ENCODE data around the gene HSPG2. TPM values are rescaled to one million over a fixed set of nuclear protein-coding genes. Genes with fewer than 3 reads are reported as not detected.

Gene HSPG2
- total and polyA plus RNA-seq, 2 donors (not counting 1 experiment from before 2014, with no cell fraction given): 2.0 to 4.5 TPM

- Histone ChIP-seq H4K20me1 (ENCODE audit: control insufficient read depth, insufficient read depth, low read length, poor library complexity, severe bottlenecking) (no peaks in the 10 kb centered on the region), H3K9ac (ENCODE audit: low read length) (no peak overlapping the region), H2AFZ (ENCODE audit: insufficient read depth, low read depth, low read length, poor library complexity, severe bottlenecking) (no peak overlapping the region), H3K36me3 (replicated peaks in 1 of 2; ENCODE audit: control extremely low read depth in 1 of 2, control insufficient read depth in 1 of 2, extremely low read depth in 1 of 2, insufficient read depth in 2 of 2, low read length in 1 of 2) (no peaks in the 10 kb centered on the region), H3K4me2 (replicated peaks; ENCODE audit: low read depth, low read length, poor library complexity, severe bottlenecking) (no peak overlapping the region), H3K27me3 (replicated peaks in 1 of 4; ENCODE audit: control extremely low read depth in 1 of 4, control insufficient read depth in 3 of 4, insufficient read depth in 4 of 4, low read length in 3 of 4) (no peaks in the 10 kb centered on the region), H3K79me2 (ENCODE audit: control insufficient read depth, insufficient read depth, low read length) (no peaks in the 10 kb centered on the region), H3K4me1 (ENCODE audit: control insufficient read depth in 2 of 2, insufficient read depth in 2 of 2, low read length in 2 of 2) (no peaks in the 10 kb centered on the region), H3K4me3 (ENCODE audit: control extremely low read depth in 1 of 5, extremely low read depth in 1 of 5, insufficient read depth in 1 of 5, low read depth in 2 of 5, low read length in 4 of 5) (no peak overlapping the region), H3K9me3 (ENCODE audit: control extremely low read depth in 1 of 3, control insufficient read depth in 2 of 3, insufficient read depth in 1 of 3, low read length in 2 of 3) (peaks cover 0 to 1% (median 0%) of the 10 kb centered on the region in 3 donors), H3K27ac (ENCODE audit: low read length in 2 of 2) (no peak overlapping the region)
- H3K27ac Mint-ChIP-seq: no peak overlapping the region
- POLR2A ChIA-PET: no interaction called here
- H3K4me1 Mint-ChIP-seq: peaks cover 2% of the 10 kb centered on the region
- ATAC-seq (ENCODE audit: low read depth) (no peak), DNase-seq (no peak)
- CTCF ChIA-PET: no interaction called here
- no peak overlapping the region for H3K4me3 Mint-ChIP-seq
- intact Hi-C loops (cut with micrococcal nuclease): no loop called here
- TF ChIP-seq CTCF (IDR thresholded peaks at IDR 0.05): no peak
- no peak for TF ChIP-seq EZH2 (IDR thresholded peaks at IDR 0.05; ENCODE audit: borderline replicate concordance, insufficient read depth, low read depth, low read length, poor library complexity, severe bottlenecking)
- H3K27me3 Mint-ChIP-seq: no peaks in the 10 kb centered on the region
- H3K9me3 Mint-ChIP-seq (ENCODE audit: insufficient read depth): no peaks in the 10 kb centered on the region
- WGBS (ENCODE audit: insufficient coverage): no CpG with 5 or more reads among the region's 2 CpGs
Observed at GRCh38 chr1:21804536-21804935, 132.6 kb downstream of the HSPG2 start.

DNA sequence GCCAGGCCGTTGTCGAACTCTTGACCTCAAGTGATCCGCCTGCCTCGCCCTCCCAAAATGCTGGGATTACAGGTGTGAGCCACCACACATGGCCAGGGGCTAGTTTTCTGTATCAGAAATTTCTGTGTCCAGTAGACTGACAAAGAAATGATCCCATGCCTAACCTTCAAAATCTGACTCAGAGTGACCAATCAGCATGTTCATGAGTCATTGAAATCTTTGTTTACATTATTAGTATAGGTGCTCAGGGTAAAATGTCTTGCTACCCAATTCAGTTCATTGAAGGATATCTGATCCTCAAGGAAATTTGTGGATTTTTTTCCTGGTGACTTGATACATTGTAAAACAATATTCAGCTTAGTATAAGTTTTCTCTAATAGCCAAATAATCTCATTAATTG lies 136.0 kb downstream of the HSPG2 start:
- Mint-ChIP-seq H3K4me1 (peaks cover 6% of the 10 kb centered on the region), H3K27ac (no peak overlapping the region), H3K4me3 (no peak overlapping the region), H3K27me3 (no peaks in the 10 kb centered on the region), H3K9me3 (ENCODE audit: insufficient read depth) (no peaks in the 10 kb centered on the region)
- Histone ChIP-seq H3K9me3 (ENCODE audit: control extremely low read depth in 1 of 3, control insufficient read depth in 2 of 3, insufficient read depth in 1 of 3, low read length in 2 of 3) (peaks cover 0 to 1% (median 0%) of the 10 kb centered on the region in 3 donors), H3K4me2 (replicated peaks; ENCODE audit: low read depth, low read length, poor library complexity, severe bottlenecking) (no peak overlapping the region), H3K27ac (ENCODE audit: low read length in 2 of 2) (no peak overlapping the region), H3K4me3 (ENCODE audit: control extremely low read depth in 1 of 5, extremely low read depth in 1 of 5, insufficient read depth in 1 of 5, low read depth in 2 of 5, low read length in 4 of 5) (no peak overlapping the region), H3K27me3 (replicated peaks in 1 of 4; ENCODE audit: control extremely low read depth in 1 of 4, control insufficient read depth in 3 of 4, insufficient read depth in 4 of 4, low read length in 3 of 4) (no peaks in the 10 kb centered on the region), H2AFZ (ENCODE audit: insufficient read depth, low read depth, low read length, poor library complexity, severe bottlenecking) (no peak overlapping the region), H4K20me1 (ENCODE audit: control insufficient read depth, insufficient read depth, low read length, poor library complexity, severe bottlenecking) (no peaks in the 10 kb centered on the region), H3K79me2 (ENCODE audit: control insufficient read depth, insufficient read depth, low read length) (no peaks in the 10 kb centered on the region), H3K36me3 (replicated peaks in 1 of 2; ENCODE audit: control extremely low read depth in 1 of 2, control insufficient read depth in 1 of 2, extremely low read depth in 1 of 2, insufficient read depth in 2 of 2, low read length in 1 of 2) (no peaks in the 10 kb centered on the region), H3K4me1 (ENCODE audit: control insufficient read depth in 2 of 2, insufficient read depth in 2 of 2, low read length in 2 of 2) (peaks cover 0 to 5% of the 10 kb centered on the region in 2 donors), H3K9ac (ENCODE audit: low read length) (no peak overlapping the region)
- WGBS (ENCODE audit: insufficient coverage): 100% methylated on average over 4 of the region's 4 CpGs
- no peak for ATAC-seq (ENCODE audit: low read depth)
- intact Hi-C loops (cut with micrococcal nuclease): no loop called here
- TF ChIP-seq CTCF (IDR thresholded peaks at IDR 0.05) (no peak), EZH2 (IDR thresholded peaks at IDR 0.05; ENCODE audit: borderline replicate concordance, insufficient read depth, low read depth, low read length, poor library complexity, severe bottlenecking) (no peak)
- POLR2A ChIA-PET: no interaction called here
- CTCF ChIA-PET: no interaction called here
- no peak for DNase-seq

Data from B cell (primary cell).